AG09309 (cell line): ENCODE results near the gene LBR.

ENCODE experiments used
- DNase-seq: peaks from one replicate; pipeline ENCODE4 v3.0.0-alpha.2; 2010; ENCODE audit warnings: low read depth
- H3K4me3 ChIP-seq: 2 replicates; pipeline ENCODE4 v1.5.1; 2011; ENCODE audit warnings: mild to moderate bottlenecking, low read depth, low read length, moderate library complexity; ENCODE audit not compliant: control insufficient read depth
- CTCF ChIP-seq: IDR thresholded peaks from 2 replicates; pipeline ENCODE4 v1.5.1; 2011; ENCODE audit warnings: mild to moderate bottlenecking, low read depth, low read length, inconsistent platforms; ENCODE audit not compliant: insufficient read depth, control insufficient read depth; ENCODE audit errors: missing control alignments

LBR gene

GRCh38 chr1:225373155-225373554 lies 54.7 kb downstream of the LBR start:
- no peak overlapping the region for H3K4me3 ChIP-seq
- no peak for TF ChIP-seq CTCF
- no peak for DNase-seq

GRCh38 chr1:225371366-225372010 lies 56.4 kb downstream of the LBR start:
- H3K4me3 ChIP-seq, result no peak overlapping the region
- no peak for TF ChIP-seq CTCF
- no peak for DNase-seq

GRCh38 chr1:225368036-225368552 lies 59.7 kb downstream of the LBR start:
- no peak for DNase-seq
- H3K4me3 ChIP-seq, result no peak overlapping the region
- no peak for TF ChIP-seq CTCF

- TF ChIP-seq CTCF, result no peak
- no peak for DNase-seq
- no peak overlapping the region for H3K4me3 ChIP-seq
Measured at GRCh38 chr1:225366552-225366951, 61.3 kb downstream of the LBR start.

- DNase-seq, result no peak
- no peak for TF ChIP-seq CTCF
- H3K4me3 ChIP-seq, result no peak overlapping the region
Measured at GRCh38 chr1:225366018-225366417, 61.8 kb downstream of the LBR start.

GRCh38 chr1:225364439-225364838 lies 63.4 kb downstream of the LBR start:
- TF ChIP-seq CTCF, result no peak
- no peak for DNase-seq
- no peak overlapping the region for H3K4me3 ChIP-seq

- no peak for TF ChIP-seq CTCF
- H3K4me3 ChIP-seq, result no peak overlapping the region
- no peak for DNase-seq
Measured at GRCh38 chr1:225362805-225363204, 65.0 kb downstream of the LBR start.
